HepG2 (cell line): Measurements from ENCODE around the gene GNL3.

Experiments
- CTCF ChIP-seq: sonication (generic); formaldehyde crosslinking; IDR thresholded peaks from 2 replicates; pipeline ENCODE4 v1.5.0; 2020; ENCODE audit warnings: mild to moderate bottlenecking, missing genetic modification reagents, moderate library complexity
- ELF1 ChIP-seq: sonication (generic); formaldehyde crosslinking; IDR thresholded peaks from 2 replicates; pipeline ENCODE4 v1.4.0; 2020; ENCODE audit warnings: missing genetic modification reagents
- HDAC2 ChIP-seq: sonication (generic); formaldehyde crosslinking; IDR thresholded peaks from 2 replicates; pipeline ENCODE4 v1.4.0; 2020; ENCODE audit warnings: missing genetic modification reagents
- HNF4A ChIP-seq: sonication (generic); formaldehyde crosslinking; IDR thresholded peaks from 2 replicates; pipeline ENCODE4 v1.4.0; 2020; ENCODE audit warnings: missing genetic modification reagents
- RNF219 ChIP-seq: sonication (generic); formaldehyde crosslinking; IDR thresholded peaks from 2 replicates; pipeline ENCODE4 v1.5.0; 2020; ENCODE audit warnings: mild to moderate bottlenecking, missing genetic modification reagents
- SMAD1 ChIP-seq: sonication (generic); formaldehyde crosslinking; IDR thresholded peaks from 2 replicates; pipeline ENCODE4 v1.4.0; 2020; ENCODE audit warnings: missing genetic modification reagents, low read depth, mild to moderate bottlenecking, borderline replicate concordance
- SP1 ChIP-seq, 2 experiments: fragments of 450-650 bp in 1 of 2; sonication (generic) in 1 of 2; formaldehyde crosslinking in 1 of 2; IDR thresholded peaks; 2 replicates each; pipeline versions ENCODE4 v1.4.0 to v1.6.1; 2016 to 2020; ENCODE audit warnings: missing genetic modification reagents in 1 of 2
- TBX3 ChIP-seq: fragments of 450-650 bp; IDR thresholded peaks from 2 replicates; pipeline ENCODE4 v1.6.1; 2017; ENCODE audit warnings: antibody characterized with exemption, mild to moderate bottlenecking, inconsistent platforms, borderline replicate concordance
- ZBTB37 ChIP-seq: sonication (generic); formaldehyde crosslinking; IDR thresholded peaks from 2 replicates; pipeline ENCODE4 v1.4.0; 2020; ENCODE audit warnings: mild to moderate bottlenecking, missing genetic modification reagents
- ZNF598 ChIP-seq: sonication (generic); formaldehyde crosslinking; IDR thresholded peaks from 2 replicates; pipeline ENCODE4 v1.5.1; 2020; ENCODE audit warnings: mild to moderate bottlenecking, missing genetic modification reagents, borderline replicate concordance

GRCh38 chr3:52742418-52743041, 56.7 kb downstream of the GNL3 start:
- no peak for TF ChIP-seq SP1 (IDR thresholded peaks at IDR 0.05)
- TF ChIP-seq SP1 (CRISPR knock-in tag; IDR thresholded peaks at IDR 0.05) = no peak
- no peak for TF ChIP-seq HNF4A (CRISPR knock-in tag)
- TF ChIP-seq ZNF598 (CRISPR knock-in tag) = no peak
- TF ChIP-seq HDAC2 = no peak
- no peak for TF ChIP-seq ELF1
- TF ChIP-seq RNF219 (CRISPR knock-in tag) = no peak
- TF ChIP-seq TBX3 = no peak
- no peak for TF ChIP-seq ZBTB37
- no peak for TF ChIP-seq SMAD1
- peak; percentile 76 for TF ChIP-seq CTCF (CRISPR knock-in tag)
